Measurements from ENCODE around the gene BRD7.

Gene BRD7

GRCh38 chr16:50368410-50369132 lies at the start of gene BRD7:
BRD7 (minus strand) TSS chr16:50368988; CDS start chr16:50368774, 214 bp downstream.
- DNase-seq (ENCODE audit: low read depth in 2 of 2): peak; percentile 30

DNA sequence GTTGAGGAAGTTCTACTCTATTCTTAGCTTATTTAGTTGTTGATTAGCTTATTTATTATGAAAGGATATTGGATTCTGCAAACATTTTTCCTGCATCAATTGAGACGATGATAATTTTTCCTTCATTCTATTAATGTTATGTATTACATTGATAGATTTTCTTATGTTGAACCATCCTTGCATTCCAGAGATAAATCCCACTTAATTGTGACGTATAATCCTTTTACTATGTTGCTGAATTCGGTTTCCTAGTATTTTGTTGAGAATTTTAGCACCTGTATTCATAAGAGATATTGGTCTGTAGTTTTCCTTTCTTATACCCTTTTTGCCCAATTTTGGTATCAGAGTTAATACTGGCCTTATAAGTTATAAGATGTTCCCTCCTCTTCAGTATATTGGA lies 47.6 kb upstream of the BRD7 start:
- no peak for DNase-seq (ENCODE audit: low read depth in 2 of 2)

GRCh38 chr16:50414152-50414551 lies 45.4 kb upstream of the BRD7 start:
- DNase-seq (ENCODE audit: low read depth in 2 of 2): no peak

DNA sequence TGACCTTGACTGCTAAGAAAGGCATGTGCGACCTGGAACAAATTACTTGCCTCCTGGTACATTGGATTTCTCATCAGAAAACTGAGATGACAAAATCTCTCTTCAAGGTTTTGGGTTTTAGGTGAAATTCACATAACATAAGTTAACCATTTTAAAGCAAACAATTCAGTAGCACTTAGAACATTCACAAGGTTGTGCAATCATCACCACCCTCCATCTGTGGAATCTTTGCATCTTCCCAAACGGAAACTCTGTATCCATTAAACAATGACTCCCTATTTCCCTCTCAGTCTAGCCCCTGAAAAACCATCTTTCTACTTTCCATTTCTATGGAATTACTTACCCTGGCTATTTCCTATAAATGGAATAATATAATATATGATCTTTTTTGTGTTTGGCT lies 42.2 kb upstream of the BRD7 start:
- no peak for DNase-seq (ENCODE audit: low read depth in 2 of 2)

GRCh38 chr16:50408001-50408561 lies 39.3 kb upstream of the BRD7 start:
- DNase-seq (ENCODE audit: low read depth in 2 of 2): no peak

- no peak for DNase-seq (ENCODE audit: low read depth in 2 of 2)
Measured at GRCh38 chr16:50407351-50407750, 38.6 kb upstream of the BRD7 start.

DNA sequence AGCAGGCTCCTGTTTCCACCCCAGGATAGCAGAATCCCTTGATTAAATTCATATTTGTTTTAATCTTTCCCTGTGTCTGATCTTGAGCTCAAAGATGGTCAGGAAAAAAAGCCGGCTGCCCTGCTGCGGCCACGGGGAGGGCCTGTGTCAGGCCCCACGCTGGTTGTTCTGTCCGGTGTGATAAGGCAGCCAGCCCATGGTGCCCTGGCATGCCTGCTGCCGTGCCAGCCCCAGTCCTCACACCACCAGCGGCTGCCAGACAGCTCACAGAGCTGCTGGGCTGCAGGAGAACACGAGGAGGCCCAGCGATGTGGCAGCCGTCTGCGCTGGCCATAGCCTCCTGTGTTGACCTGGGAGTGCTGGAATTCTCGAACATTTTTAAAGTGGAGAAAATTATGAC lies 34.7 kb upstream of the BRD7 start:
- DNase-seq (ENCODE audit: low read depth in 2 of 2): no peak

GRCh38 chr16:50402298-50402895 lies 33.6 kb upstream of the BRD7 start:
- no peak for DNase-seq (ENCODE audit: low read depth in 2 of 2)

DNA sequence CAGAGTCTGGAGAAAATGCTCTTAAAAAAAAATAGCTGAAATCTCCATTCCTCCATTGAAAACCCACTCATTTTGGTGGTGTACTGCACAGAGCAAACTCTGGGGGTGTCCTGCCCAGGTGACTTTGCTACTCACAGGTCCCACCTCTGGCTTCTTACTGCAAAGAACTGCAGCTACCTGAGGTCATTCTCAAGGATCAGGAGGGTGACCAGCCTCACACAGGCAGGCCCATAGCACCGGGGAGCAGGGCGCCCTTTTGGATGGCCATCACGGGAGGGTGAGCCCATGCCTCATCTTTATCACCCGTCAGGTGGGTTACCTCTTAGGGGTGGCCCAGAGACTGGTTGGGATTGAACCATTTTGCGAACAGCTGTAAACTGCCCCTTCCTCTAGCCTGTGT lies 32.6 kb upstream of the BRD7 start:
- DNase-seq (ENCODE audit: low read depth in 2 of 2): no peak

DNA sequence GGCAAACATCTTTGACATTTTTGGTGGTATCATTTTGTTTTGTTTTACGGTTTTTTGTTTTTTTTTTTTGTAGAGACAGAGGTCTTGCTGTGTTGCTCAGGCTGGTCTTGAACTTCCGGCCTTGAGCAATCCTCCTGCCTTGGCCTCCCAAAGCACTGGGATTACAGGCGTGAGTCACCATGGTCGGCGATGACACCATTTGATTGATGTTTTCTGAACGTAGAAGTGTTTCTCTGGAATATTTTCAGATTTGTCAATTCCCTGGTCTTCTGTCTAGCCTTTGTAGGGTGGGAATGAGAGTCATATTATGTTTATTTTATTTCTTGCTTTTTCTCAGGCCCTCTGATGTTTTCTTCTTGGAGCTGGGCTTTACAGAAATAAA lies 32.2 kb upstream of the BRD7 start:
- DNase-seq (ENCODE audit: low read depth in 2 of 2): no peak

- no peak for DNase-seq (ENCODE audit: low read depth in 2 of 2)
Measured at GRCh38 chr16:50400312-50400966, 31.7 kb upstream of the BRD7 start.

DNA sequence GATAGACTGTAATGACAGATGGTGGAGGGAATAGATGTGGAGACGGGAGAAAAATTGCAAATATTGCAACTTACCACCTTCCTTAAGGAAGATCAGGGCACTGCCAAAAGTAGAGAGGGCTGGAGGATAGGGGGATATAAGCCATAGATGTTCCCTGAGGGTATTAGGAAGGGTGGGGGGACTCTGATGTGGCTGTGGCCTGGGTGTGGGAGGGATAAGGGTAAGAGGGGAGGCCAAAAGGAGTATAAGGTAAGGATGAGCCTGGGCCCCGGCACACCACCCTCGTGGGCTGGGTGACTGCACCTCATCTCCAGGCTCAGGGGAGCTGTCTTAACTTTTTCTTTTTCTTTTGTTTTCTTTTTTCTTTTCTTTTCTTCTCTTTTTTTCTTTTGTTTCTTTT lies 30.6 kb upstream of the BRD7 start:
- DNase-seq (ENCODE audit: low read depth in 2 of 2): no peak

DNA sequence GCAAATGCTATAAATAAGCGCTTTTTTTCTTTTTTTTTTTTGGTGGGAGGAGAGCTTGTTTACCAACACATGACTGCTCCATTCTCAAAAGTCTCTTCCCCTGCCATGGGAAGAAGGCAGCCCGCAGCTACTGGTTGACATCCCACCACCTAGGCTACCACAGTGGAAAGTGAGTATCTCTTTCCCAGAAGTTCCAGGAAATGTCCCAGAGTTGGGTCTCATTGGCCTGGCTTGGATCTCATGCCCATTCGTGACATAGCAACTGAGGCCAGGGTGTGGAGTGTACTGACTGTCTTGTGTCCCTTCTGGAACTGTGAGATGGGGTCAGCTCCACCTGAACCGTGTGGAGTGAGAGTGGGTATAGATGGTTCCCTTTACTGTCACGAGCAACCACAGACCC lies 29.5 kb upstream of the BRD7 start:
- DNase-seq (ENCODE audit: low read depth in 2 of 2): no peak

- DNase-seq (ENCODE audit: low read depth in 2 of 2): no peak
Measured at GRCh38 chr16:50396761-50397535, 28.2 kb upstream of the BRD7 start.

GRCh38 chr16:50395763-50396710 lies 27.2 kb upstream of the BRD7 start:
- DNase-seq (ENCODE audit: low read depth in 2 of 2): no peak

GRCh38 chr16:50393858-50394802 lies 25.3 kb upstream of the BRD7 start:
- DNase-seq (ENCODE audit: low read depth in 2 of 2): no peak

DNA sequence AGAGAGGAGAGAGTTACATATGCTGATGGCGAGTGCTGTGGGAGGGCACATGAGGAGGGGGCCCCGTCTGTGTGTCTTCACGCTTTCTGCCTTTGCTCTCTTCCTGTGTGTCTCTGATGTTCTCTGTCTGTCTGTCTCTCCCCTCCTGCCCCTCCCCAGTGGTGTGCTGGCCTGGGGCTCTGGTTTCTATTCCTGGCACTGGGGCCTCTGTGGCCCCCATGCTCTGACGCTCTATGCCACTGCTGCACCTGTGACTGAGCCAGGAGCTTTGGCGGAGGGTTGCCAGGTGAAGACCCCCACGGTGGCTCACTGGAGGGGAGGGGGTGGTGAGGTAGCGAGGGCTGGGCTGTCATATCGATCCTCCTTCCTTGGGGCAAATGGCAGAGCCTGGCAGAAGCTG lies 24.6 kb upstream of the BRD7 start:
- no peak for DNase-seq (ENCODE audit: low read depth in 2 of 2)

- DNase-seq (ENCODE audit: low read depth in 2 of 2): no peak
Measured at GRCh38 chr16:50390914-50391716, 22.3 kb upstream of the BRD7 start.

- DNase-seq (ENCODE audit: low read depth in 2 of 2): no peak
Measured at GRCh38 chr16:50390371-50390771, 21.6 kb upstream of the BRD7 start.

Measured in fibroblast of skin of left biceps (primary cell).